ENCODE results near the gene GDE1. TPM values are rescaled to one million over a fixed set of nuclear protein-coding genes. Genes with fewer than 3 reads are reported as not detected.

Gene GDE1
- total and polyA plus RNA-seq, 9 of the 15 experiments (the other 6 are each of a cell fraction or from before 2014, with no cell fraction given), result 18.8 to 40.5 (median 22.3) TPM

DNA sequence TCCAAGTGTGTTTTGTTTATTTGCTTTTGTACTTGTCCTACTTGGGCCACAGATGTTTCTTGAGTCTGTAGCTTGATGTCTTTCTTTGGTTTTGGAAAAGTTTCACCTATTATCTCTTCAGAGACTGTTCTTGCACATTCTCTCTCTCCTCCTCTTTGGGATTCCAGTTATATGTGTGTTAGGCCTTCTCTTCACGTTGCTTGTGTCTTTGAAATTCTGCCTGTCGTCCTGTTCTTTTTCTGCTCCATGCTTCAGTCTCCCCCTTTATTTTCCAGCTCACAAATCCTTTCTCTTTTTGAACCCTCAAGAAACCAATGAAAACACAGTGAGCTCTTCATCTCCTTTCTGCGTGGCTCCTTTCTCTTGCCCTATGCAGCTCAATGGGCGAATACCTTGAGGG lies 41.5 kb upstream of the GDE1 start:
- no peak for ATAC-seq
- intact Hi-C loops (cut with micrococcal nuclease) (no loop called here), in situ Hi-C loops (cut with MboI) (no loop called here)
- DNase-seq (ENCODE audit: extremely low read depth in 1 of 4, low spot score in 3 of 4), result no peak
- 51% methylated on average over 4 of the region's 4 CpGs for WGBS (ENCODE audit: insufficient coverage, low coverage, missing lambda C conversion rate)
- Histone ChIP-seq H3K27me3 (ENCODE audit: control insufficient read depth in 2 of 2, insufficient read depth in 2 of 2, low read length in 2 of 2) (no peaks in the 10 kb centered on the region; a peak in 1 of 5 replicates), H3K27ac (ENCODE audit: extremely low read depth, low read depth, low read length) (no peak overlapping the region), H3K9me1 (ENCODE audit: control insufficient read depth, insufficient read depth, low read length) (no peaks in the 10 kb centered on the region), H3K4me2 (ENCODE audit: insufficient read depth, low read length) (no peak overlapping the region), H3K4me1 (replicated peaks in 1 of 2; ENCODE audit: control insufficient read depth in 2 of 2, insufficient read depth in 2 of 2, low read length in 2 of 2) (no peaks in the 10 kb centered on the region), H3K36me3 (ENCODE audit: control insufficient read depth, insufficient read depth, low read length) (no peaks in the 10 kb centered on the region; the same call in 2 of the 3 replicates), H3K79me2 (ENCODE audit: control insufficient read depth, insufficient read depth, low read length) (no peaks in the 10 kb centered on the region), H3K9me3 (replicated peaks; ENCODE audit: control insufficient read depth, insufficient read depth, low read depth, low read length) (no peaks in the 10 kb centered on the region), H4K20me1 (replicated peaks; ENCODE audit: control insufficient read depth, insufficient read depth, low read length) (no peaks in the 10 kb centered on the region), H3K9ac (ENCODE audit: insufficient read depth in 1 of 2, low read depth in 2 of 2, low read length in 2 of 2) (no peak overlapping the region), H3K4me3 (no peak overlapping the region), H2AFZ (ENCODE audit: low read depth, low read length) (no peak overlapping the region)
- BruUV-seq (replicated peaks), result no TSS peak
- TF ChIP-seq BHLHE40 (IDR thresholded peaks at IDR 0.05; ENCODE audit: low read length) (no peak), RBM17 (IDR thresholded peaks at IDR 0.05; ENCODE audit: borderline replicate concordance, low read depth, low read length) (no peak)
- FAIRE-seq, result no peak
- ChIA-PET POLR2A (no interaction called here), CTCF (ENCODE audit: low intra/inter-chr PET ratio) (no interaction called here)

GRCh38 chr16:19560078-19560477 lies 38.2 kb upstream of the GDE1 start:
- Histone ChIP-seq H3K27me3 (ENCODE audit: control insufficient read depth in 2 of 2, insufficient read depth in 2 of 2, low read length in 2 of 2) (no peaks in the 10 kb centered on the region), H3K9me3 (replicated peaks; ENCODE audit: control insufficient read depth, insufficient read depth, low read depth, low read length) (no peaks in the 10 kb centered on the region), H2AFZ (ENCODE audit: low read depth, low read length) (no peak overlapping the region), H3K4me2 (ENCODE audit: insufficient read depth, low read length) (no peak overlapping the region), H3K4me1 (replicated peaks in 1 of 2; ENCODE audit: control insufficient read depth in 2 of 2, insufficient read depth in 2 of 2, low read length in 2 of 2) (peaks cover 0 to 2% of the 10 kb centered on the region in 2 experiments; a peak in 2 of 5 replicates), H3K4me3 (no peak overlapping the region), H3K27ac (ENCODE audit: extremely low read depth, low read depth, low read length) (no peak overlapping the region), H3K9ac (ENCODE audit: insufficient read depth in 1 of 2, low read depth in 2 of 2, low read length in 2 of 2) (no peak overlapping the region), H3K79me2 (ENCODE audit: control insufficient read depth, insufficient read depth, low read length) (no peaks in the 10 kb centered on the region), H4K20me1 (replicated peaks; ENCODE audit: control insufficient read depth, insufficient read depth, low read length) (no peaks in the 10 kb centered on the region), H3K9me1 (ENCODE audit: control insufficient read depth, insufficient read depth, low read length) (no peaks in the 10 kb centered on the region), H3K36me3 (ENCODE audit: control insufficient read depth, insufficient read depth, low read length) (no peaks in the 10 kb centered on the region; the same call in 2 of the 3 replicates)
- ChIA-PET CTCF (ENCODE audit: low intra/inter-chr PET ratio) (interaction anchor here (0.7 to 2.2 kb wide), 3 partner anchors 326 to 793 kb away, joined by 3 to 14 read pairs (median 4); no protein-coding TSS in a partner anchor), POLR2A (no interaction called here)
- TF ChIP-seq KLF6 (CRISPR knock-in tag; IDR thresholded peaks at IDR 0.05; ENCODE audit: borderline replicate concordance) (no peak), ZKSCAN8 (CRISPR knock-in tag; IDR thresholded peaks at IDR 0.05) (peak; percentile 76; the same call in 1 of the 2 replicates)
- in situ Hi-C loops (cut with MboI) (no loop called here), intact Hi-C loops (cut with micrococcal nuclease) (no loop called here)
- ATAC-seq, result no peak
- no TSS peak for BruUV-seq (replicated peaks)
- DNase-seq (ENCODE audit: extremely low read depth in 1 of 4, low spot score in 3 of 4), result no peak
- no peak for FAIRE-seq
- 41% methylated on average over 4 of the region's 4 CpGs for WGBS (ENCODE audit: insufficient coverage, low coverage, missing lambda C conversion rate)
